Measurements from ENCODE around the gene TAAR9. TPM values are rescaled to one million over a fixed set of nuclear protein-coding genes. Genes with fewer than 3 reads are reported as not detected.
"Not testable (repeated sequence)": the region's sequence is repeated elsewhere in the genome, so short reads cannot be mapped to it uniquely, and the experiment has no call there.

The TAAR9 gene
- polyA plus RNA-seq, 1 donor = not detected

- DNase-seq (ENCODE audit: low read depth) = no peak
Observed at GRCh38 chr6:132515386-132515785, 22.7 kb upstream of the TAAR9 start.

- DNase-seq (ENCODE audit: low read depth) = no peak
Observed at GRCh38 chr6:132520953-132521352, 17.1 kb upstream of the TAAR9 start.

DNA sequence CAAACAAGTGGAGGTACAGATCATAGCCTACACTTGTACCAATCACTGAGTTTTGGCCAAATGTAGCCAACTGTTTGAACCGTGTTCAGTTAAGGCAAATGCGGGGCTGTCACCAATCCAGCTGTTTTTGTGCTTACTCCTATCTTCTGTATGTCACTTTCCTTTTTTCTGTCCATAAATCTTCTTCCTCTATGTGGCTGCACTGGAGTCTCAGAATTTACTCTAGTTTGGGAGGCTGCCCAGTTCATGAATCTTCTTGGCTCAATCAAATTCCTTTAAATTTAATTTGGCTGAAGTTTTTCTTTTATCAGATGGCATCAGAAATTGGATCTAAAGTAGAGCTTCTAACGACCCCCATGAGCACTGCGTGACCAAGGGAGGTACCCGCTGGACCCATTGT is 13.4 kb upstream of the TAAR9 start:
- no peak for DNase-seq (ENCODE audit: low read depth)

DNA sequence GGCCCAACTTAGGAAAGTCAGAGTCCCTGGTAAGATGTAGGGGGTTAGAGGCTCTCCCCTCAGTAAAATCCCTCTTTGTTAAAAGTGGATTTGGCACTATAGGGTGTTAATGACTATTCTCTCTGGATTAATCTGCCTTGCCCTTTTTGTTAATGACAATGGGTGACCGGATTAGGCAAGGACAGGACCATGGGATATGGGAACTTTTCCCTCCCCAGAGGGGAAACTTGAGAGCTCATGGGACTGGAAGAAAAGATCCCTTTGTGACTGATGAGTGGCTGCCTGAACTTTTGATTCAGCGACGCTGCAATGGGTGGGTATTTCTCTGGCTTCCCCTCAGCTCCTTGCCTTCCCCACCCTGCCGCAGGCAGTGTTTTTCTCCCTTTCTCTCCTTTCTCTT is 12.2 kb upstream of the TAAR9 start:
- no peak for DNase-seq (ENCODE audit: low read depth)

- DNase-seq (ENCODE audit: low read depth) = no peak
Observed at GRCh38 chr6:132526461-132526860, 11.6 kb upstream of the TAAR9 start.

- no peak for DNase-seq (ENCODE audit: low read depth)
Observed at GRCh38 chr6:132527791-132528190, 10.3 kb upstream of the TAAR9 start.

DNA sequence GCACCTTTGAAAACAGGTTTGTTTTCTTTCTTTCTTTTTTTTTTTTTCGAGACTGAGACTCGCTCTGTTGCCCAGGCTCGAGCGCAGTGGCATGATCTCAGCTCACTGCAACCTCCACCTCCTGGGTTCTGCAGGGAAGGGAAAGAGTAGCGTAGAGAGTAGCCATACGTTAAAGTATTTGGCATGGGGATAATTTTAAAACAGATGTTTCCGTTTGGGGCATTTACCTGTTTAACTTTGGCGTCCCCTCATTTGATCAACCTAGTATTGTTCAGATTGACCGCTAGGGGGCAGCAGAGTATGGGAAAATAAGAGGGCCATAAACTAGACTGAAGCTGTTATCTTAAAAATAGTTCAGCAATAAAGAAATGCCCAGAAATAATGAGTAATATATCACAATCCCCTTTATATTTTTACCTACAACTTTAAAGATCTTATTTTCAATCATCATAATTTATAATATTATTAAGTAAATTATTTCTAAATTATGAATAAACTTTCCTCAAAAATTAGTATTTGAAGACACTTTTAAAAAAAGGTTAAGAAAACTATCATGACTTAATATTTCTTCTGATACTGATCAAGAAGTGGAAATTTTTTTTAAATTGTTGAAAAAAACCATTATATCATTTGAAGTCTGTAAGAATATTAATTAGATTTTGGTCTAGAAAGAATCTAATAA is 7.6 kb upstream of the TAAR9 start:
- no peak for DNase-seq (ENCODE audit: low read depth)

- not testable (repeated sequence) for DNase-seq (ENCODE audit: low read depth)
Observed at GRCh38 chr6:132534546-132534945, 3.5 kb upstream of the TAAR9 start.

GRCh38 chr6:132537145-132537544 is 932 bp upstream of the TAAR9 start:
- no peak for DNase-seq (ENCODE audit: low read depth)

DNA sequence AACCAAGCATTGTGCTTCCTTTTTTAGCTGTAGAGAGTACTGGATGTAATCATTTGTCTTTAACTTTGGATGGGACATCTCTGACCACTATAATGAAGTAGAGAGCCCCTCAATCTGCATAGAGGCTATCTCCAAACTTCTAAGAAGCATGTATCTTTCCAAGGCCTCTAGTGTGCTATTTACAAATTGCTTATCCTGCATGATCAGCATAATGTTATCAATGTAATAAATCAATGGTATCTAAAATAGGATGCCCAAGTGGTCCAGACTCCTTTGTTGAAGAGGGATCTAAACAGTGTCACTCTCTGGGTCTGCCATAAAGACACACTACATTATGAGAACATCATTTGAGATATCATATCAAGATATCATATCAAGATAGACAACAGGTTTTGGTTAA is 6.7 kb downstream of the TAAR9 start:
- no peak for DNase-seq (ENCODE audit: low read depth)

GRCh38 chr6:132548746-132549463 is 10.8 kb downstream of the TAAR9 start:
- no peak for DNase-seq (ENCODE audit: low read depth)

DNA sequence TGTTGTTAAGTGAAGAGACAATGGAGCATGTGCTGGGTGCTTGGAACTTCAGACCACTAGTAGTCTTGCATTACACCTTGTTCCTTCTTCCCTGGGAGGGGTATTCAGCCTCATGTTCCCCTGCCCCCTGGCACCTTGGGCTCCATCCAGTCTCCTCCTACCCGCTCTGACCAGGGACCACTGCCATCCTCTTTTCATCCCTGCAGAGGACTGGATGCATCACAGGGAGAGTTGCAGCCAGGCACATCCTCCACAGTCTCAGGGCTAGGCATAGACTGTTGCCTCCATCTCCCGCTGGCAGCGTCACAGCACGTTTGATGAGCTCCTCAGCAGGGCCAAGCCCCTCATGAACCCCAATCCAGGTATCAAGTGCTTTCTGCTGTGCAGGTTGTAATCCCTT is 13.1 kb downstream of the TAAR9 start:
- no peak for DNase-seq (ENCODE audit: low read depth)

DNA sequence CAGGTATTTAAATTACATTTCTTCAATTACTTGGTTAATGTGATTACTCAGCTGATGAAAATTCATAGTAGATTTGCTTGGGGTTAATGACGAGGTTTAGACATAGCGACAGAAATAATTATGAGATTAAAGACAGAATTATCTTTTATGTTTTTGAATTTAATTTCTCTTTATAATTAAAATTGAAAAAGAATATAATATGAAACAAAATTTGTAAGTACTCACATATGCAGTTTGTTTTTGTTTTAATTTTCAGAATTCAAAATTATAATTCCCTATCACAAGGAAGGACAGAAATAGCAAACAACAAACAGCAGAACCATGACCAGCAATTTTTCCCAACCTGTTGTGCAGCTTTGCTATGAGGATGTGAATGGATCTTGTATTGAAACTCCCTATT is 14.3 kb downstream of the TAAR9 start, which contains the start of gene TAAR8:
TAAR8 (plus strand) TSS at position 301 of the 400 bp plus-strand sequence; CDS start at position 322, 21 bp downstream.
- DNase-seq (ENCODE audit: low read depth) = no peak

GRCh38 chr6:132560087-132560486 is 22.0 kb downstream of the TAAR9 start:
- DNase-seq (ENCODE audit: low read depth) = not testable (repeated sequence)

DNA sequence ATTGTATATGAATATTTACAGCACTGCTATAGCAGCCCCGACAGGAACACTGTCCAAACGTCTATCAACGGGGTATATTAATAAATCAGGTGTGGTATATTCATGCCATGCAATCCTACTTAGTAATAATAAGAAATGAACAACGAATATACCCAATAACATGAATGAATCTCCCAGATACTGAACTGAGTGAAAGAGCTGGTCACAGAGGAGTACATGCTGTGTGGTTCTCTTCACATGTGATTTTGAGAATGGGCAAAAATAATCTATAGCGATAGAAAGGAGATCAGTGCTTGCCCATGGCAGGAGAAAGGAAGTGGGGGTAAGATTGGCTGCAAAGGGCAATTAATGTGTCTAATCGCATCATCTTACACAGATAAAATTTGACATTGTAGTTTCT is 28.3 kb downstream of the TAAR9 start:
- DNase-seq (ENCODE audit: low read depth) = no peak

- DNase-seq (ENCODE audit: low read depth) = no peak
Observed at GRCh38 chr6:132567566-132567965, 29.5 kb downstream of the TAAR9 start.

GRCh38 chr6:132568611-132569010 is 30.5 kb downstream of the TAAR9 start:
- DNase-seq (ENCODE audit: low read depth) = no peak

DNA sequence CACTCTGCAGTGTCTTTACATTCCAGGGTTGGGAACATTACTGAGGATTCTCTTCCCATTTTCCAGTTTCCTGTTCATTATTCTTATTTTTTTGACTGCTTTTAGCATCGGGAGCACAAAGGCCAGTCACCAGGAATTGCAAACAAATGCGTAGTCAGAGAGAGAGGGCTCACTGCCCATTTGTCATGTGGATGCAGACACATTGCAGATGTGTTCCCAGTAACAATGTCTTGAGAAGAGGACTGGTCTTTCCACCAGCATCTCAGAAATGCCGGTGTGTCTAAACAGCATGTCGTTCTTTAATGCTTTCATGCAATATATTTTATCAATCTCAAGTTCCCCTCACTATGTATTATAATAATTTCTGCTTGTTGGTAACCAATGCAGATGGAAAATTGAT is 31.1 kb downstream of the TAAR9 start:
- DNase-seq (ENCODE audit: low read depth) = no peak

- no peak for DNase-seq (ENCODE audit: low read depth)
Observed at GRCh38 chr6:132570221-132570777, 32.2 kb downstream of the TAAR9 start, which contains the start of gene TAAR6. TSS of gene TAAR6 (plus strand) at chr6:132570322. CDS start at chr6:132570322, 0 bp downstream.

DNA sequence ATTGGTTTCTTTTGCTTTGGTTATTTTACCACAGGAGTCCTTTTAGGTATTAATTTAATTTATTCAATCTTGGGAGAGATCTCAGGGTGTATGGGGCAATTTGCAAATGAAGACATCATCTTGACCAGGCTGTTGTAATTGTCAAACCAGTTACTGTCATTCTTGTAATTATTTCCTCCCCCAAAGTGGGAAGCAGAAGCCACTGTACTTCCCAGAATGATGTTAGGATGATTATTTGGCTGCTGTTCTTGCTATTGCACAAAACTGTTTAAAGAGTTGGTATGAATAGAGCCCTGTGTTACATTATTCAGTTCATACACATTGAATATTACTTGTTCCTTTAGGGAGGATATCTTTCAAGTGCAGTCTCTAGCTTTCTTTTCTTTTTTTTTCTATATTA is 33.7 kb downstream of the TAAR9 start:
- no peak for DNase-seq (ENCODE audit: low read depth)

- DNase-seq (ENCODE audit: low read depth) = no peak
Observed at GRCh38 chr6:132584698-132585097, 46.6 kb downstream of the TAAR9 start.

GRCh38 chr6:132587424-132587823 is 49.3 kb downstream of the TAAR9 start:
- no peak for DNase-seq (ENCODE audit: low read depth)

Measured in forelimb muscle (tissue), 1 donor.